Measurements from ENCODE around the gene PTCHD1. TPM values are rescaled to one million over a fixed set of nuclear protein-coding genes. Genes with fewer than 3 reads are reported as not detected.
A peak's percentile ranks its signal among the peaks of the same experiment; 100 is the strongest.

Gene PTCHD1
- total and polyA plus RNA-seq, 3 donors from 2014 or later = 0.28 to 1.6 (median 0.94) TPM

GRCh38 chrX:23292988-23293651 is 41.5 kb upstream of the PTCHD1 start:
- no peak overlapping the region for H3K27ac ChIP-seq
- intact Hi-C loops (cut with DNase I; ENCODE audit: low total_unique reads) = no loop called here
- H3K9me3 ChIP-seq = no peaks in the 10 kb centered on the region
- TF ChIP-seq, protein P1, sequence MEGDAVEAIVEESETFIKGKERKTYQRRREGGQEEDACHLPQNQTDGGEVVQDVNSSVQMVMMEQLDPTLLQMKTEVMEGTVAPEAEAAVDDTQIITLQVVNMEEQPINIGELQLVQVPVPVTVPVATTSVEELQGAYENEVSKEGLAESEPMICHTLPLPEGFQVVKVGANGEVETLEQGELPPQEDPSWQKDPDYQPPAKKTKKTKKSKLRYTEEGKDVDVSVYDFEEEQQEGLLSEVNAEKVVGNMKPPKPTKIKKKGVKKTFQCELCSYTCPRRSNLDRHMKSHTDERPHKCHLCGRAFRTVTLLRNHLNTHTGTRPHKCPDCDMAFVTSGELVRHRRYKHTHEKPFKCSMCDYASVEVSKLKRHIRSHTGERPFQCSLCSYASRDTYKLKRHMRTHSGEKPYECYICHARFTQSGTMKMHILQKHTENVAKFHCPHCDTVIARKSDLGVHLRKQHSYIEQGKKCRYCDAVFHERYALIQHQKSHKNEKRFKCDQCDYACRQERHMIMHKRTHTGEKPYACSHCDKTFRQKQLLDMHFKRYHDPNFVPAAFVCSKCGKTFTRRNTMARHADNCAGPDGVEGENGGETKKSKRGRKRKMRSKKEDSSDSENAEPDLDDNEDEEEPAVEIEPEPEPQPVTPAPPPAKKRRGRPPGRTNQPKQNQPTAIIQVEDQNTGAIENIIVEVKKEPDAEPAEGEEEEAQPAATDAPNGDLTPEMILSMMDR (IDR thresholded peaks at IDR 0.05) = no peak
- TF ChIP-seq POLR2A (IDR thresholded peaks at IDR 0.05) = no peak
- H3K36me3 ChIP-seq (ENCODE audit: low read depth, missing control alignments) = no peaks in the 10 kb centered on the region
- DNase-seq = no peak
- WGBS, 2 donors = 75 to 80% methylated on average over 6 to 8 of the region's 8 CpGs
- H3K4me3 ChIP-seq = no peak overlapping the region
- H3K4me1 ChIP-seq = no peaks in the 10 kb centered on the region
- no peaks in the 10 kb centered on the region for H3K27me3 ChIP-seq

GRCh38 chrX:23304881-23305280 is 29.8 kb upstream of the PTCHD1 start:
- intact Hi-C loops (cut with DNase I; ENCODE audit: low total_unique reads) = no loop called here
- H3K4me3 ChIP-seq = no peak overlapping the region
- 94 to 96% methylated on average over 4 of the region's 4 CpGs for WGBS, 2 donors
- H3K36me3 ChIP-seq (ENCODE audit: low read depth, missing control alignments) = no peaks in the 10 kb centered on the region
- no peaks in the 10 kb centered on the region for H3K9me3 ChIP-seq
- TF ChIP-seq, protein P1 (IDR thresholded peaks at IDR 0.05) = no peak
- no peak for TF ChIP-seq POLR2A (IDR thresholded peaks at IDR 0.05)
- no peak overlapping the region for H3K27ac ChIP-seq
- no peaks in the 10 kb centered on the region for H3K27me3 ChIP-seq
- H3K4me1 ChIP-seq = no peaks in the 10 kb centered on the region
- DNase-seq = no peak

- 80 to 93% methylated on average over 1 to 8 of the region's 8 CpGs for WGBS, 2 donors
- no peaks in the 10 kb centered on the region for H3K9me3 ChIP-seq
- no peaks in the 10 kb centered on the region for H3K36me3 ChIP-seq (ENCODE audit: low read depth, missing control alignments)
- H3K4me3 ChIP-seq = no peak overlapping the region
- no peak overlapping the region for H3K27ac ChIP-seq
- DNase-seq = no peak
- intact Hi-C loops (cut with DNase I; ENCODE audit: low total_unique reads) = no loop called here
- H3K4me1 ChIP-seq = no peaks in the 10 kb centered on the region
- TF ChIP-seq POLR2A (IDR thresholded peaks at IDR 0.05) = no peak
- H3K27me3 ChIP-seq = no peaks in the 10 kb centered on the region
Measured at GRCh38 chrX:23311731-23312130, 22.9 kb upstream of the PTCHD1 start.

DNA sequence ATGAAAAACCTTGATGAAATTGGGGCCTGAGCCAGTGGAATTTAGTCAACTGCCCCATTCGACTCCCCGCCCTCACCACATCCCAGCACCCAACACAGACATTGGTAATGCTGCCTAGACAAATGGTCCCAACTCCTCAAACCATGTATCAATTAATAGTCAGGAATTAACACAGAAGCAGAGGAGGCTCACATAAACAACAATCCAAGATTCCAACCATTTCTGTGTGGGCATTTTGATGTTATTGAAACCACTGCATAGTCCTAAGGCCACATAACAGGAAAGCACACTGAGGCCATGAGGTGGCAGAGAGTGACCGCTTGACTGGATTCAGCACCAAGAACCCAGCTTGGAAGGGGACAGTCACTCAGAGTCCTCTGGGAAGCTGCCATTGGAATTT is 22.5 kb upstream of the PTCHD1 start:
- Histone ChIP-seq H3K27ac (no peak overlapping the region), H3K4me3 (no peak overlapping the region), H3K4me1 (no peaks in the 10 kb centered on the region), H3K27me3 (no peaks in the 10 kb centered on the region), H3K36me3 (ENCODE audit: low read depth, missing control alignments) (no peaks in the 10 kb centered on the region), H3K9me3 (no peaks in the 10 kb centered on the region)
- no peak for DNase-seq
- TF ChIP-seq POLR2A (IDR thresholded peaks at IDR 0.05) = no peak
- TF ChIP-seq, protein P1 (IDR thresholded peaks at IDR 0.05) = no peak
- intact Hi-C loops (cut with DNase I; ENCODE audit: low total_unique reads) = no loop called here
- WGBS, 2 donors = 93 to 100% methylated on average over 1 to 3 of the region's 3 CpGs

DNA sequence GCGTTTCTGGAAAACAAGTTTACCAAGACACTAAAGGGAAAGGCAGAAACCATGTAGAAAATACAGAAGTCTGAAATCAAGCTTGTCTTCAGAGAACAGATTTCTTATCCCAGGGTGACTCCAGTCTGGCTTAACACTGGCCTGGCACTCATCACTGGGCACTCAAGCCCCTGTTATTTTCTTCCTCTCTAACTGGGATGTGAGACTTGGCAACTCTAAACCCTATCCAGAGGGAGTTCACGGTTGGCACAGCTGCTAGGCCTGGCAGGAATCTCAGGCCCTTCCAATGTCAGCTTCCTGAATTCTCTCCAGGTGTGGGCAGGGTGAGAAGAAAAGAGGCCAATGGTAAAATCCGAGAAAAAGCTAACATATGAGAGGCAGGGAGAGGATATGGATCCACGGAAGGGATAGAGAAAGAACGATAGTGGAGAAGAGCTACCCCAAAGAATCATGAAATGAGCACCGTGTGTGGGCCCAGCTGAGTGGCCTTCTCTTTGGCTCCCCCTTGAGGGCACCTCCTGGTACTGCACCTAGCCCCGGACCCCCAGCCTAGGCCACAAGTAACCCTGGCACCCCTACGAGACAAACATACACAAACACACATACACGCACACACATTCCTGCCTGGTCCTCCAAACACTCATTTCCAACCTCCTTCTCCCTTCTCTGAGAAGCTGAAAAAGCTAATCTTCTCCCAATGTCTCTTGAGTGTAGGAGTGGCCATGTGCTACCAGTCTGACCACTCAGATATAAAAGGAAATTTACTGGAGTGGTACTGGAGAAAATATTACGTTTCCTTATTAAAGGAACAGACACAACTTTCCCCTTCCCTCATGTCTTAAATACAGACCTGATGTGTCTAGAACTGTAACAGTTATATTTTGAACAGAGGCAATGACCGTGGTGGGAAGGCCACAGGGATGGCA is 16.6 kb upstream of the PTCHD1 start:
- WGBS, 2 donors = 61 to 63% methylated on average over 8 to 11 of the region's 11 CpGs
- H3K36me3 ChIP-seq (ENCODE audit: low read depth, missing control alignments) = no peaks in the 10 kb centered on the region
- no peak overlapping the region for H3K4me3 ChIP-seq
- intact Hi-C loops (cut with DNase I; ENCODE audit: low total_unique reads) = no loop called here
- no peaks in the 10 kb centered on the region for H3K27me3 ChIP-seq
- H3K9me3 ChIP-seq = no peaks in the 10 kb centered on the region
- peak; percentile 48 for DNase-seq
- H3K4me1 ChIP-seq = no peaks in the 10 kb centered on the region
- no peak overlapping the region for H3K27ac ChIP-seq
- TF ChIP-seq POLR2A (IDR thresholded peaks at IDR 0.05) = no peak
- TF ChIP-seq, protein P1 (IDR thresholded peaks at IDR 0.05) = peak in 1 of 3 experiments; percentile 71

Measured in testis (tissue), 3 donors.